Activated T-helper 9 cell treated with anti-CD3 and anti-CD28 coated beads, Interleukin-2, amount 50 U/mL, for 16 hours (primary cell): ENCODE measurements around the gene KRT15.
"Not testable (repeated sequence)": the region's sequence is repeated elsewhere in the genome, so short reads cannot be mapped to it uniquely, and the experiment has no call there.

ENCODE experiments used
- DNase-seq: peaks from one replicate; pipeline ENCODE4 v3.0.0-alpha.2; 2020; ENCODE audit warnings: low read depth

Gene KRT15

GRCh38 chr17:41544491-41544892 lies 25.8 kb upstream of the KRT15 start:
- no peak for DNase-seq

DNA sequence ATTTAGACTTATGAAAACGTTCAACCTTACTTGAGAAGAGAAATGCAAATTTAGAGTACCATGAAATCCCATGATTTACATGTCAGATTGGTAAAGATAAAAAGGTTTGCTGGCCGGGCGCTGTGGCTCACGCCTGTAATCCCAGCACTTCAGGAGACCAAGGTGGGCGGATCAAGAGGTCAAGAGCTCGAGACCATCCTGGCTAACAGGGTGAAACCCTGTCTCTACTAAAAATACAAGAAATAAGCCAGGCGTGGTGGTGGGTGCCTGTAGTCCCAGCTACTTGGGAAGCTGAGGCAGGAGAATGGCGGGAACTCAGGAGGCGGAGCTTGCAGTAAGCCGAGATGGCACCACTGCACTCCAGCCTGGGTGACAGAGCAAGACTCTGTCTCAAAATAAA lies 24.1 kb upstream of the KRT15 start:
- not testable (repeated sequence) for DNase-seq

DNA sequence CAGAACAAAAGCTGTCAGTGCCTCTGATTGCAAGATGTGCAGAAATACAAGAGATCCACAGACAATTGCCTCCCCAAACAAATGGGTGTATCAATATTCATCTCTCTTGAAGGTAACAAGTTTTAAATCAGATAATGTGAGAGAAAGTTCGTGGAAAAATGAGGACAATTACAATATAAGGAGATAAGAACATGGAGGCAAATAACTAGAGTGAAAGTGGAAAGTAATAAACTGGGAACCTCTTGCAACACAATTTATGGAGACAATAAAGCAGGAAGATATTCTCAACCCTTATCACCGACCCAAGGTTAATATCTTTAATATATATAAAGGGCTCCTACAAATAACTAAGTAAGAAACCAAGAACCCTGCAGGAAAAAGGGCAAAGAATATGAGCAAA lies 23.7 kb upstream of the KRT15 start:
- no peak for DNase-seq

DNA sequence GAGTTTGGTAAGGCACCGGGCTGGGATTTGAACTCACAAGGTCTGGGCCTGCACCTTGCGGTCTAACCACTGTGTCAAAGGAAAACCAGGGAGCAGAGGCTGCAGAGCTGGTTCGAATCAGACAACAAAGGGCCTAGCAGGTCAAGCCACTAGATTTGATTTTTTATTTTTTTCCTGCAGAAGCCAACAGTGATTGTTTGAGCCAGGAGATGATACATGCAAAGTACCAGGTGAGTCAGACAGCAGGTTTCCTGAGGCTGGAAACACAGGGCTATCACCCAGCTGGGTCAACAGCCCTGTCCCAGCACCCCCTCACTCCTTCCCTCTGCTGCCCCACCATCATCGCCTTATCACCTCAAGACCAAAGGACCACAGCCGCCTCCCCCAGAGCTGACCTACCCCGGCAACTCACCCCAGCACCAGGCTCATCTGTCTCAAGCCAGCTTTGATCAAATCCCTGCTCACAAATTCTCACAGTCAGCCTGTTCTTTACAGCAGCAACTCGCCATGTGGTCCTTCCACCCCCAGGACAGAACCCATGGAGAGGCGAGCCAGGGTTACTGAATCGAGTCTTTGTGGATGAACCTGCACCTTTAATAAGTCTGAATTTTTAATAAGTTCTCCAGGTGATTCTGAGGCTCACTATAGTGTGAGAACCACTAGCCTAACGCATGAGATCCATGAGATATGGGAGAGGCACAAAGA lies 22.4 kb upstream of the KRT15 start:
- no peak for DNase-seq

- no peak for DNase-seq
Observed at GRCh38 chr17:41539979-41540701, 21.4 kb upstream of the KRT15 start.

DNA sequence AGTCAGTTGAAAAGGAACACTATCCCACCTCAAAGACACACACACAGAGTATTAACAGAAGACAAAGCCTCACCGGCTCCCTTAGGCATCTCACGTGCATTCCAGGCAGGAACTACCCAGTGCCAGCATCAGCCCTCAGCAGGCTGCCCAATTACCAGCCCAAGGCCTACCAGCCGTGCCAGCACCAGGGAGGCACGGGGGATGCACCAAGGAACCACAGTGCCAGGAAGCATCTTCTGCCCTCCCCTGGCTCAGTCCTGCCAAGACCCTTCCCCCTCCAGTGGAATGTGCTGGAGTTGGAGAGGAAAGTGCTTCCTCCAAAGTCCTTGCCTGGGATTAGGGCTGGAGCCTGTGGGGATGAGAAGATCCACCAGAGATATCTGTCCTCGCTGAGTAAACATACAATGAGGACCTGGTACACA lies 20.4 kb upstream of the KRT15 start:
- no peak for DNase-seq

DNA sequence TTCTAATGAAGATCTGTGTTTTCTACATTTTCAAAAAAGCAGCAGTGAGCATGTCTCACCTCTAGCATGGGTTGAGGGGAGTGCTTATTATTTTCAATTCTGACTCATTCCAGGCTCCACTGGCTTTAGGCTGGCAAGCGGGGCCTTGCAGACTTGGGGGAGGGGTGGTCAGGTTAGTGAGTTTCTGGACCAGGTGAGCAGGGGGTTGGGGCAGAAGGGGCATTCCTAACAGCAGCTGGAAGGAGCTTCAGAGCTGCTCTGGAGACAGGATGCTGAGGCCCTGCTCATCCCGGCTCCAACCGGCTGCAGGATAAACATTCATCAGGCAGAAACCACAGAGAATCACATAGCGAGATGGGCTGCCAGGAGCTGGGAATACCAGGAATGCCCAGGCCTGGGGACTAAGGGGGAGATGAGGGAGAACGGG lies 19.9 kb upstream of the KRT15 start:
- DNase-seq, result no peak

DNA sequence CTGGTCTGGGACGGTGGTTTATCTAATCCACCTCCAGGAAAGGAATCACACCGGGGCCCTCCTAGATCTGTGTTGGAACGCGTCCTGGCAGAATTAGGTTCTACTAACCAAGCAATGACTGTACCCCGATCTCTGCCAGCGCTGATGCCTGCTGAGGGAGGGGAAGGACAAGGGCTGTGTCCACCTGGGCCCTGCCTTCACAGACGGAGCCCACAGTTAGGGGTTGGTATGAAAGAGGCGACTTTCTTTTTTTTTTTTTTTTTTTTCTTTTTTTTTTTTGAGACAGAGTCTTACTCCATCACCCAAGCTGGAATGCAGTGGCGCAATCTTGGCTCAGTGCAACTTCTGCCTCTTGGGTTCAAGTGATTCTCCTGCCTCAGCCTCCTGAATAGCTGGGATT lies 19.3 kb upstream of the KRT15 start:
- no peak for DNase-seq

DNA sequence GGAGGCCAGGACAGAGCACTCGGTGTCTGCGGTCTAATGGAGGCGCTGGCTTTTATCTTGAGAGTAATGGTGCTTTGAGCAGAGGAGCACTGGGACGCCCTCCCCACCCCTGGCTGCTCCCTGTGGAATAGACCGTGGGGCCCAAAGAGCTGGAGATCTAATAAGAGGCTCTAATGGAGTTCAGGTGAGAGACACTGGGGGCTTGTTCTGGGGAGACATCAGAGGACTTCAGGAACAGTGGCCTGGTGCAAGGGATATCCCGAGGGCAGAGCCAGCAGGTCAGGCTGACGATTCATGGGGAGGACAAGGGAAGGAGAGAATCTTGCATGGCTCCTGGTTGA lies 18.9 kb upstream of the KRT15 start:
- no peak for DNase-seq

DNA sequence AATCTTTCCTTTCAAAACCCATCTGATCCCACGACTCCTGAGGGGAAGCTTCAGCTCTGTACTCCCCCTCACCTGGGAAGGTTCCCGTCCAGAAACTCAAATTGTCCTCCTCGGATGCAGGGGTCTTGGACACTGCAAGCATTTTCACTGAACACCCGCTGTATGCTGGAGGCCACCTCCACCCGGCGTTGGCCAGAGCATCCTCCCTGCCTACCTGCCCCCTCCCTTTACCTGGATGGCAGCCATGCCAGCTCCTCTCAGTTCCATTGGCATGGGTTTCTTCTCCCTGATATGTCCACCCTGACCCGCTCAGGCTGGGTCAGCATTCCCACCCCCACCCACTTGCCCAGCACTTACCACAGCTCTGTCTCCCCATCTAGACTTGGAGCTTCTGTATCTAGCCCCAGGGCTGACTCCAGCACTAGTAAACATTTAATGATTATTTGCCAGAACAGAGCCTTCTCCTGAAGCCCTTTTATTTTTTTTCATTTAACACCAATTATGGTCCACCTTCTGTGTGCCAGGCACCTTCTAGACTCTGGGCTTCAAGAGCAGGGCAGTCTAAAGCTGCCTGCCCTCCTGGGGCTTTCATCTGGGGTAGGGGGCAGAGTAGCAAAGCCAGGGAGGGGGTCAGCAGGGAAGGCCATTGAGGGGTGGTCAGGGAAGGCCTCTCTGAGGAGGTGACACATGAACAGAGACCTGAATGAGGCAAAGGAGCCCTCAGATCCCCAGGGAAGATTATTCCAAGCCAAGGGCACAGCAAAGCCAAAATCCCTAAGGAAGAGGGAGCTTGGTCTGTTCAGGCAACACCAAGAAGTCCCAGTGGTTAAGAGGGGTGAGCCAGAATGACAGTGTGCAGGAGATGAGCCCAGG lies 18.3 kb upstream of the KRT15 start:
- no peak for DNase-seq

GRCh38 chr17:41535764-41536481 lies 17.2 kb upstream of the KRT15 start:
- DNase-seq, result no peak

GRCh38 chr17:41534899-41535546 lies 16.3 kb upstream of the KRT15 start:
- no peak for DNase-seq

- no peak for DNase-seq
Observed at GRCh38 chr17:41533613-41534012, 14.9 kb upstream of the KRT15 start.

GRCh38 chr17:41532947-41533570 lies 14.4 kb upstream of the KRT15 start:
- DNase-seq, result no peak

DNA sequence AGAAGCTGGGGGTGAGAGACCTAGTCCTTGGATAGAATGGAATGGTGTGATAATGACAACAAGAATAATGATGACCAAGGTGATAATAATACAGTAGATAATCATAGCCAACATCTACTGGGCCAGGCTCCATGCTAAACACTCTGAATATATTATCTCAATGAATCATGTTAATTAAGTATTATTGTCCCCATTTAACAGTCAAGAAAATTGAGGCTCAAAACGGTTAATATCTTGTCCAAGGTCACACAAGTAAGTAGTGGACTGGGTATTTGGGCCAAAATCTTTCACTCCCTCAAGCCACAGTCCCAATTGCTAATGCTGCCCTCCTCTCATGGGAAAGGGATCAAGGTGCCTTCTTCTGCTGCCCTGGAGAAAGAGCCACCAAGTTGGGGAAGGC lies 13.3 kb upstream of the KRT15 start:
- no peak for DNase-seq

GRCh38 chr17:41530062-41531048 lies 11.7 kb upstream of the KRT15 start:
- DNase-seq, result no peak

- no peak for DNase-seq
Observed at GRCh38 chr17:41529491-41529915, 10.8 kb upstream of the KRT15 start.

DNA sequence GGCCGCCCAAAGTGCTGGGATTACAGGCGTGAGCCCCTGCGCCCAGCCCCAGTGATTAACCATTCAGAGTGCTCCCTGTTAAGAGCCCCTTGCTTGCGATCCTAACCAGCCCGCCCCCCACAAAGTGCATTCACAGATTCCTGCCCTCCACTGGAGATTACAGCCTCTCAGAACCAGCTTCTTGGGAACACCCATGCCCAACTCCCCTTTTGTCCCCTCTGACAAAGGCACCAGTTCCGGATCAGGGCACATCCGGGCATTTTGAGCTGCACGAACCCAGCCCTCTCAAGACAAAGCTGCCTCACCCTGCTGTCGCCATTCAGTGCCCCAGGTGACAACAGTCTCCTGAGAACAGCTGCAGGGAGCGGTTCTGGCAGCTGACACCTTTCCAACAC lies 10.3 kb upstream of the KRT15 start:
- no peak for DNase-seq

DNA sequence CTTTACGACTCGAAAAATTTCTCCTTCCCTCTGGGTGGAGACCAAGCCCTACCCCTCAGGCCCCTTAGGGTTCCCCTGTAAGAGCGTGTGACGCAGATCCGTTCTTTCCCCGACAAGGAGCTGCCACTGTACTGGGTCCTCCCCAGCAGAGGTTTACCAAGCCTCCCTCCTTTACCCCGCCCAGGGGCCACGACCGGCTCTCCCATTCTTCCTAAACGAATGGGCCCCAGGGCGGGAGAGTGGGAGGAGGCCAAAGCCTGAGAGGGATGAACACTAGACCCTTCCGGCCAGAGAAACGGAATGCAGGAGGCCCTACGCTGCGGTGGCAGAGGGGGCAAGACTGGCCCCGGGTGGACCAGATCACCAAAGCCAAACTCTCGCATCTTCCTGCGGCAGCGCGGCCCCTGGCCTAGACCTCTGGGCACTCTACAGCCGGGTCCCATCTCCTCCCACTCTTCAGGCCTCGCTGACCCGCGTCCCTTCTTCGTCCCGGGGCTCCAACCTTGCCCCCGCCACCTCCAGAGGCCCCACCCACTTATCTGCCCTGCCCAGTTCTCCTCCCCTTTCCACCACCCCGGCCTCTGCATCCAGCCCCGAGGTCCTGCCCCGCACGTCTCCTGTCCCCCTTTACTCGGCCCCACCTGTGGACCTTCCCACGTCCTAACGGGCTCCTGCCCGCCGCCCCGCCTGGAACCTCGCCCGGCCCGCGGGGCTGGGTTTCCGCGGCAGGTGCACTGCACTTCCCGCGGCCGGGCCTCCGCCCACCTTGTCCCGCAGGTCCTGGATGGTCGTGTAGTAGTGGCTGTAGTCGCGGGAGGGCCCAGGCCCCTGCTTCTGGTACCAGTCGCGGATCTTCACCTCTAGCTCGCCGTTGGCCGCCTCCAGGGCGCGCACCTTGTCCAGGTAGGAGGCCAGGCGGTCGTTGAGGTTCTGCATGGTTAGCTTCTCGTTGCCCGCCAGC lies 8.7 kb upstream of the KRT15 start:
- no peak for DNase-seq
